CD4-positive, alpha-beta memory T cell (primary cell): ENCODE data around the gene DMAC2. TPM values are rescaled to one million over a fixed set of nuclear protein-coding genes. Genes with fewer than 3 reads are reported as not detected.
A peak's percentile ranks its signal among the peaks of the same experiment; 100 is the strongest.

Source experiments
- CTCF ChIA-PET: fragments of 350-600 bp; sonication (Branson Sonifier 250); formaldehyde crosslinking; loops from one replicate; lab custom pipeline; 2021; ENCODE audit warnings: inconsistent platforms; ENCODE audit not compliant: partially characterized antibody; lab: Charles Lee
- POLR2A ChIA-PET: fragments of 350-600 bp; sonication (Branson Sonifier 250); formaldehyde crosslinking; loops from one replicate; lab custom pipeline; 2021; ENCODE audit not compliant: partially characterized antibody; lab: Charles Lee
- DNase-seq, 5 donors: peaks; one replicate each; pipeline versions ENCODE4 v3.0.0 to v3.0.0-alpha.2; 2020 to 2022; ENCODE audit warnings: mixed read lengths in 1 of 5
- H3K27ac ChIP-seq: one replicate; pipeline ENCODE4 v1.7.0; 2013; ENCODE audit warnings: low read depth, low read length
- H3K27me3 ChIP-seq: 2 replicates; pipeline ENCODE4 v1.7.0; 2013; ENCODE audit warnings: mild to moderate bottlenecking, low read length, moderate library complexity; ENCODE audit not compliant: insufficient read depth
- H3K36me3 ChIP-seq: 2 replicates; pipeline ENCODE4 v1.7.0; 2013; ENCODE audit warnings: mild to moderate bottlenecking, low read length, moderate library complexity; ENCODE audit not compliant: insufficient read depth
- H3K4me1 ChIP-seq: 2 replicates; pipeline ENCODE4 v1.7.0; 2013; ENCODE audit warnings: mild to moderate bottlenecking, low read length, moderate library complexity; ENCODE audit not compliant: insufficient read depth
- H3K4me3 ChIP-seq, 2 donors: one replicate each; pipeline ENCODE4 v1.7.0; 2013; ENCODE audit warnings: low read length in 2 of 2, mild to moderate bottlenecking in 1 of 2
- H3K9me3 ChIP-seq, 2 donors: one replicate each; pipeline ENCODE4 v1.7.0; 2013; ENCODE audit warnings: low read length in 2 of 2, control low read depth in 1 of 2; ENCODE audit not compliant: control insufficient read depth in 1 of 2
- H3K27ac Mint-ChIP-seq, 7 donors: one replicate each; pipeline ENCODE4 v1.8.0; 2020 to 2021; ENCODE audit warnings: mixed read lengths in 7 of 7, mild to moderate bottlenecking in 6 of 7, inconsistent platforms in 3 of 7, moderate library complexity in 3 of 7
- H3K27me3 Mint-ChIP-seq, 2 donors: one replicate each; pipeline ENCODE4 v1.8.0; 2020 to 2021; ENCODE audit warnings: mixed read lengths in 2 of 2
- H3K36me3 Mint-ChIP-seq, 2 donors: one replicate each; pipeline ENCODE4 v1.8.0; 2020 to 2021; ENCODE audit warnings: mixed read lengths in 2 of 2, inconsistent platforms in 1 of 2, mild to moderate bottlenecking in 1 of 2
- H3K4me1 Mint-ChIP-seq, 4 donors: one replicate each; pipeline ENCODE4 v1.8.0; 2020 to 2021; ENCODE audit warnings: mixed read lengths in 4 of 4, mild to moderate bottlenecking in 1 of 4
- H3K4me3 Mint-ChIP-seq, 8 donors: one replicate each; pipeline ENCODE4 v1.8.0; 2020 to 2021; ENCODE audit warnings: mixed read lengths in 8 of 8, mild to moderate bottlenecking in 7 of 8, moderate library complexity in 6 of 8, inconsistent platforms in 3 of 8
- H3K9me3 Mint-ChIP-seq, 8 donors: one replicate each; pipeline ENCODE4 v1.8.0; 2020 to 2021; ENCODE audit warnings: mixed read lengths in 8 of 8, mild to moderate bottlenecking in 5 of 8, inconsistent platforms in 3 of 8, moderate library complexity in 1 of 8
- intact Hi-C: fragments of 100-400 bp; cut with micrococcal nuclease; formaldehyde crosslinking; loops from one replicate; pipeline ENCODE4 v1.15.1; 2023
- polyA plus RNA-seq, 2 donors: library from polyadenylated mRNA; unstranded; fragments of 300-500 nt; fragmentation: Illumina TruSeq; gene quantifications; one replicate each; pipeline ENCODE4 v1.2.3, GENCODE V29; 2021
- total RNA-seq, 2 experiments: library from RNA; stranded (reverse); gene quantifications; one replicate each; pipeline ENCODE4 v1.2.3, GENCODE V29; 2021

DMAC2 gene
- total and polyA plus RNA-seq, 4 experiments from 2014 or later = 27.7 to 58.2 (median 36.0) TPM

- no peak for DNase-seq
- CTCF ChIA-PET = interaction anchor here (1.2 to 7.6 kb wide), 4 partner anchors 107 to 144 kb away, joined by 5 to 96 read pairs (median 26); no protein-coding TSS in a partner anchor
- Histone ChIP-seq H3K27ac (no peak overlapping the region), H3K4me3 (no peak overlapping the region), H3K4me1 (peaks cover 22% of the 10 kb centered on the region), H3K9me3 (no peaks in the 10 kb centered on the region), H3K36me3 (no peaks in the 10 kb centered on the region), H3K27me3 (no peaks in the 10 kb centered on the region)
- Mint-ChIP-seq H3K27me3 (peaks cover 1 to 8% of the 10 kb centered on the region in 2 donors), H3K9me3 (no peaks in the 10 kb centered on the region), H3K36me3 (no peaks in the 10 kb centered on the region), H3K4me1 (peaks cover 9 to 27% (median 13%) of the 10 kb centered on the region in 4 donors), H3K27ac (no peak overlapping the region), H3K4me3 (peak overlapping the region in 1 of 8 donors; percentile 9)
- intact Hi-C loops = no loop called here
- POLR2A ChIA-PET = no interaction called here
These were observed 13.0 kb upstream of the DMAC2 start for GRCh38 chr19:41452584-41453275.

GRCh38 chr19:41449865-41450178 is 10.1 kb upstream of the DMAC2 start:
- H3K4me1 Mint-ChIP-seq = peaks cover 0 to 21% (median 4%) of the 10 kb centered on the region in 4 donors
- no peak overlapping the region for H3K27ac ChIP-seq

GRCh38 chr19:41449079-41449864 is 9.6 kb upstream of the DMAC2 start:
- Mint-ChIP-seq H3K27ac (peak overlapping the region in 1 of 7 donors; percentile 36), H3K9me3 (peaks cover 0 to 1% (median 0%) of the 10 kb centered on the region in 8 donors), H3K4me1 (peaks cover 0 to 21% (median 4%) of the 10 kb centered on the region in 4 donors), H3K4me3 (peak overlapping the region; percentile 48 to 84 (median 78)), H3K36me3 (no peaks in the 10 kb centered on the region), H3K27me3 (peaks cover 4 to 15% of the 10 kb centered on the region in 2 donors)
- ChIA-PET POLR2A (interaction anchor here (0.6 to 2.2 kb wide), 7 partner anchors 53 to 147 kb away, joined by 3 to 7 read pairs (median 4); no protein-coding TSS in a partner anchor), CTCF (interaction anchor here (0.7 to 7.6 kb wide), 32 partner anchors 9 to 245 kb away, joined by 3 to 158 read pairs (median 6); partner anchors contain the start of genes B9D2, CEACAM21 and DMAC2)
- no peaks in the 10 kb centered on the region for H3K27me3 ChIP-seq
- H3K4me1 ChIP-seq = peaks cover 8% of the 10 kb centered on the region
- H3K4me3 ChIP-seq = peak overlapping the region in 1 of 2 donors; percentile 21
- no peaks in the 10 kb centered on the region for H3K9me3 ChIP-seq
- DNase-seq = peak; percentile 60 to 72 (median 63)
- no peaks in the 10 kb centered on the region for H3K36me3 ChIP-seq
- H3K27ac ChIP-seq = no peak overlapping the region
- intact Hi-C loops = loop anchor here (1.0 to 2.0 kb wide), 5 partner anchors 88 to 146 kb away; no protein-coding TSS in a partner anchor

More at GRCh38 chr19:41449865-41450178, 10.1 kb upstream of the DMAC2 start:
- H3K27me3 ChIP-seq = no peaks in the 10 kb centered on the region
- peaks cover 2 to 14% of the 10 kb centered on the region in 2 donors for H3K27me3 Mint-ChIP-seq
- DNase-seq = no peak
- intact Hi-C loops = loop anchor here (1.0 to 2.0 kb wide), 5 partner anchors 87 to 145 kb away; no protein-coding TSS in a partner anchor
- H3K36me3 ChIP-seq = no peaks in the 10 kb centered on the region
- H3K9me3 Mint-ChIP-seq = peaks cover 0 to 1% (median 0%) of the 10 kb centered on the region in 8 donors
- peaks cover 8% of the 10 kb centered on the region for H3K4me1 ChIP-seq
- peak overlapping the region in 1 of 8 donors; percentile 9 for H3K4me3 Mint-ChIP-seq
- H3K4me3 ChIP-seq = no peak overlapping the region
- POLR2A ChIA-PET = interaction anchor here (0.6 to 2.2 kb wide), 4 partner anchors 54 to 146 kb away, joined by 4 to 7 read pairs (median 6); no protein-coding TSS in a partner anchor
- no peaks in the 10 kb centered on the region for H3K36me3 Mint-ChIP-seq
- H3K9me3 ChIP-seq = no peaks in the 10 kb centered on the region
- CTCF ChIA-PET = interaction anchor here (1.0 to 7.6 kb wide), 17 partner anchors 8 to 152 kb away, joined by 4 to 158 read pairs (median 7); partner anchors contain the start of genes B9D2, CEACAM21 and DMAC2
- no peak overlapping the region for H3K27ac Mint-ChIP-seq

GRCh38 chr19:41447732-41448332 is 8.1 kb upstream of the DMAC2 start:
- intact Hi-C loops = loop anchor here (2.0 kb wide), 1 partner anchor 115 kb away; no protein-coding TSS in a partner anchor
- H3K27me3 Mint-ChIP-seq = peaks cover 8 to 21% of the 10 kb centered on the region in 2 donors
- no peaks in the 10 kb centered on the region for H3K36me3 ChIP-seq
- ChIA-PET CTCF (interaction anchor here (0.7 to 7.6 kb wide), 13 partner anchors 9 to 935 kb away, joined by 3 to 158 read pairs (median 8); partner anchors contain the start of gene DMAC2), POLR2A (interaction anchor here (0.7 to 1.7 kb wide), 4 partner anchors 8 to 407 kb away, joined by 3 to 4 read pairs (median 3); partner anchors contain the start of gene DMAC2)
- no peaks in the 10 kb centered on the region for H3K27me3 ChIP-seq
- peaks cover 0 to 21% (median 4%) of the 10 kb centered on the region in 4 donors for H3K4me1 Mint-ChIP-seq
- no peak overlapping the region for H3K27ac ChIP-seq
- peaks cover 8% of the 10 kb centered on the region for H3K4me1 ChIP-seq
- no peaks in the 10 kb centered on the region for H3K9me3 ChIP-seq
- peak overlapping the region in 3 of 8 donors; percentile 13 to 52 (median 39) for H3K4me3 Mint-ChIP-seq
- H3K36me3 Mint-ChIP-seq = no peaks in the 10 kb centered on the region
- H3K4me3 ChIP-seq = no peak overlapping the region
- no peak overlapping the region for H3K27ac Mint-ChIP-seq
- no peak for DNase-seq
- peaks cover 0 to 1% (median 0%) of the 10 kb centered on the region in 8 donors for H3K9me3 Mint-ChIP-seq

- peaks cover 0 to 21% (median 4%) of the 10 kb centered on the region in 4 donors for H3K4me1 Mint-ChIP-seq
- intact Hi-C loops = no loop called here
- peaks cover 8% of the 10 kb centered on the region for H3K4me1 ChIP-seq
- no peaks in the 10 kb centered on the region for H3K9me3 ChIP-seq
- no peak overlapping the region for H3K27ac Mint-ChIP-seq
- no peak overlapping the region for H3K27ac ChIP-seq
- no peaks in the 10 kb centered on the region for H3K36me3 ChIP-seq
- ChIA-PET CTCF (interaction anchor here (0.6 to 7.6 kb wide), 4 partner anchors 45 to 151 kb away, joined by 3 to 158 read pairs (median 50); no protein-coding TSS in a partner anchor), POLR2A (no interaction called here)
- H3K9me3 Mint-ChIP-seq = peaks cover 0 to 1% (median 0%) of the 10 kb centered on the region in 8 donors
- no peak for DNase-seq
- peaks cover 8 to 21% of the 10 kb centered on the region in 2 donors for H3K27me3 Mint-ChIP-seq
- no peaks in the 10 kb centered on the region for H3K36me3 Mint-ChIP-seq
- H3K4me3 Mint-ChIP-seq = no peak overlapping the region
- no peaks in the 10 kb centered on the region for H3K27me3 ChIP-seq
- H3K4me3 ChIP-seq = no peak overlapping the region
These were observed 5.9 kb upstream of the DMAC2 start for GRCh38 chr19:41445575-41445974.

GRCh38 chr19:41443813-41444455 is 4.2 kb upstream of the DMAC2 start:
- Mint-ChIP-seq H3K27ac (no peak overlapping the region), H3K4me3 (no peak overlapping the region), H3K4me1 (peaks cover 0 to 11% (median 3%) of the 10 kb centered on the region in 4 donors), H3K27me3 (peaks cover 8 to 13% of the 10 kb centered on the region in 2 donors), H3K9me3 (peaks cover 0 to 1% (median 0%) of the 10 kb centered on the region in 8 donors), H3K36me3 (no peaks in the 10 kb centered on the region)
- H3K4me3 ChIP-seq = no peak overlapping the region
- ChIA-PET CTCF (no interaction called here), POLR2A (interaction anchor here (0.5 kb wide), 1 partner anchor 264 kb away, joined by 3 read pairs; no protein-coding TSS in a partner anchor)
- intact Hi-C loops = no loop called here
- H3K27me3 ChIP-seq = no peaks in the 10 kb centered on the region
- H3K36me3 ChIP-seq = no peaks in the 10 kb centered on the region
- peaks cover 13% of the 10 kb centered on the region for H3K4me1 ChIP-seq
- H3K27ac ChIP-seq = no peak overlapping the region
- H3K9me3 ChIP-seq = no peaks in the 10 kb centered on the region
- no peak for DNase-seq
